B cell (primary cell): Measurements from ENCODE around the gene CCNK. TPM values are rescaled to one million over a fixed set of nuclear protein-coding genes. Genes with fewer than 3 reads are reported as not detected.

ENCODE experiments used
- ATAC-seq: fragments of 200-7000 bp; cut with Tn5 transposase; one replicate; pipeline ENCODE4 v1.10.0; 2021; ENCODE audit warnings: low read depth, mild to moderate bottlenecking, moderate number of reproducible peaks, moderate library complexity
- CTCF ChIA-PET: fragments of 350-600 bp; sonication (Branson Sonifier 250); formaldehyde crosslinking; loops from one replicate; lab custom pipeline; 2021; ENCODE audit warnings: antibody characterized with exemption, inconsistent platforms; lab: Charles Lee
- POLR2A ChIA-PET: fragments of 350-600 bp; sonication (Branson Sonifier 250); formaldehyde crosslinking; loops from one replicate; lab custom pipeline; 2021; ENCODE audit warnings: antibody characterized with exemption; lab: Charles Lee
- DNase-seq: peaks from one replicate; pipeline ENCODE4 v3.0.0; 2013
- H2AFZ ChIP-seq: 2 replicates; pipeline ENCODE4 v1.6.1; 2012; ENCODE audit warnings: mild to moderate bottlenecking, low read depth, low read length; ENCODE audit not compliant: insufficient read depth, poor library complexity, severe bottlenecking
- H3K27ac ChIP-seq, 2 donors: 1 replicate in 1 of 2; 2 replicates in 1 of 2; pipeline ENCODE4 v1.5.1; 2012 to 2013; ENCODE audit warnings: low read length in 2 of 2, mild to moderate bottlenecking in 2 of 2, moderate library complexity in 1 of 2
- H3K27me3 ChIP-seq, 4 experiments: fragments of 200-600 bp in 1 of 4; sonication (generic) in 1 of 4; replicated peaks in 1 of 4; 1 replicate in 2 of 4; 2 replicates in 2 of 4; pipeline versions ENCODE4 v1.6.1 to v1.7.0; 2013 to 2016; ENCODE audit warnings: low read length in 3 of 4, mild to moderate bottlenecking in 2 of 4, mixed read lengths in 1 of 4, moderate library complexity in 1 of 4; ENCODE audit not compliant: insufficient read depth in 4 of 4, control insufficient read depth in 3 of 4; ENCODE audit errors: control extremely low read depth in 1 of 4
- H3K36me3 ChIP-seq, 2 experiments: replicated peaks in 1 of 2; 1 replicate in 1 of 2; 2 replicates in 1 of 2; pipeline versions ENCODE4 v1.6.1 to v1.7.1; 2013; ENCODE audit warnings: low read length in 1 of 2; ENCODE audit not compliant: insufficient read depth in 2 of 2, control insufficient read depth in 1 of 2; ENCODE audit errors: control extremely low read depth in 1 of 2, extremely low read depth in 1 of 2
- H3K4me1 ChIP-seq, 2 donors: fragments of 200-600 bp in 1 of 2; sonication (generic) in 1 of 2; 1 replicate in 1 of 2; 2 replicates in 1 of 2; pipeline versions ENCODE4 v1.5.1 to v1.6.1; 2013 to 2017; ENCODE audit warnings: low read length in 2 of 2; ENCODE audit not compliant: control insufficient read depth in 2 of 2, insufficient read depth in 2 of 2
- H3K4me2 ChIP-seq: replicated peaks from 2 replicates; pipeline ENCODE3; 2012; ENCODE audit warnings: mild to moderate bottlenecking, low read depth, low read length; ENCODE audit not compliant: poor library complexity, severe bottlenecking
- H3K4me3 ChIP-seq, 5 experiments: fragments of 200-600 bp in 1 of 5; sonication (generic) in 1 of 5; 1 replicate in 3 of 5; 2 replicates in 2 of 5; pipeline versions ENCODE4 v1.5.1 to v1.7.0; 2011 to 2016; ENCODE audit warnings: low read length in 4 of 5, mild to moderate bottlenecking in 4 of 5, low read depth in 2 of 5, control low read depth in 1 of 5, moderate library complexity in 1 of 5; ENCODE audit not compliant: insufficient read depth in 1 of 5; ENCODE audit errors: control extremely low read depth in 1 of 5, extremely low read depth in 1 of 5
- H3K79me2 ChIP-seq: fragments of 200-600 bp; sonication (generic); one replicate; pipeline ENCODE4 v1.6.0; 2016; ENCODE audit warnings: low read length; ENCODE audit not compliant: control insufficient read depth, insufficient read depth
- H3K9ac ChIP-seq: fragments of 200-600 bp; sonication (generic); 2 replicates; pipeline ENCODE4 v1.6.1; 2017; ENCODE audit warnings: mild to moderate bottlenecking, low read length, moderate library complexity
- H3K9me3 ChIP-seq, 3 donors: one replicate each; pipeline versions ENCODE4 v1.6.1 to v1.7.1; 2013; ENCODE audit warnings: low read length in 2 of 3; ENCODE audit not compliant: control insufficient read depth in 2 of 3, insufficient read depth in 1 of 3; ENCODE audit errors: control extremely low read depth in 1 of 3
- H4K20me1 ChIP-seq: 2 replicates; pipeline ENCODE4 v1.6.0; 2012; ENCODE audit warnings: mild to moderate bottlenecking, low read length; ENCODE audit not compliant: insufficient read depth, control insufficient read depth, poor library complexity, severe bottlenecking
- H3K27ac Mint-ChIP-seq: one replicate; pipeline ENCODE4 v1.8.0; 2021; ENCODE audit warnings: mixed read lengths
- H3K27me3 Mint-ChIP-seq: one replicate; pipeline ENCODE4 v1.8.0; 2021; ENCODE audit warnings: mixed read lengths
- H3K4me1 Mint-ChIP-seq: one replicate; pipeline ENCODE4 v1.8.0; 2021; ENCODE audit warnings: mixed read lengths
- H3K4me3 Mint-ChIP-seq: one replicate; pipeline ENCODE4 v1.8.0; 2021; ENCODE audit warnings: mixed read lengths
- H3K9me3 Mint-ChIP-seq: one replicate; pipeline ENCODE4 v1.8.0; 2022; ENCODE audit warnings: mixed read lengths; ENCODE audit not compliant: insufficient read depth
- EZH2 ChIP-seq: IDR thresholded peaks from 2 replicates; pipeline ENCODE4 v1.6.1; 2012; ENCODE audit warnings: borderline replicate concordance, low read depth, mild to moderate bottlenecking, moderate library complexity, low read length; ENCODE audit not compliant: insufficient read depth, poor library complexity, severe bottlenecking
- WGBS: methylation state at CpG from one replicate; pipeline ENCODE4 v1.1.5; 2013; ENCODE audit warnings: missing lambda C conversion rate; ENCODE audit not compliant: insufficient coverage; 5-methylcytosine and 5-hydroxymethylcytosine counted together
- intact Hi-C: fragments of 100-400 bp; cut with micrococcal nuclease; formaldehyde crosslinking; loops from one replicate; pipeline ENCODE4 v1.10.0; 2022
- polyA plus RNA-seq: library from polyadenylated mRNA; depleted of rRNA; stranded (reverse); fragments of >200 nt; gene quantifications from 2 replicates; pipeline ENCODE4 v1.2.3, GENCODE V29; 2012
- total RNA-seq, 2 donors: library from RNA; stranded (reverse); fragments of 120-200 nt in 1 of 2; gene quantifications; 1 replicate in 1 of 2; 2 replicates in 1 of 2; pipeline versions ENCODE4 v1.2.3 to v1.2.4, GENCODE V29; 2013 to 2022
- TF ChIP-seq, protein P1 (sequence below): fragments of 200-600 bp; IDR thresholded peaks from one replicate; pipeline ENCODE4 v1.8.0; 2022; ENCODE audit warnings: antibody characterized with exemption, mild to moderate bottlenecking

Gene CCNK
- total and polyA plus RNA-seq, 2 donors (not counting 1 experiment from before 2014, with no cell fraction given) = 17.5 to 82.0 TPM

DNA sequence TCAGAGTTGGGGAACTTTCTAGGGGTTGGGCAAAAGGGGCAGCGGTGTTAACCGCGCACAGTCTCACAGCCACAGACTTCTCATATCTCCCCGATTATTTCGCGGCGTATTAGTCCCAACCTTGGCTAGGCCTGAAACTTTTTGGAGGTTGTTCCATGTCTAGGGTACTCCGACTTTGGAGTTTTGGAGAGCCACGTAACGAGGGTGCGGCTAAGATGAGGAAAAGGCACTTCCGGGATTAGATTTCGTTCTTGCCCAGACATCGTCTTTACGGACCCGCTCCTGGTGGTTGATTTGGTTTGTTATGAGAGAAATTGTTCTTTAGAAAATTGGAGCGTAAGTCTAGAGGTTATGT, 513 bp downstream of the CCNK start:
- Histone ChIP-seq H3K4me2 (peak overlapping the region; percentile 89), H2AFZ (peak overlapping the region; percentile 83), H3K9ac (peak overlapping the region; percentile 91), H4K20me1 (peaks cover 45% of the 10 kb centered on the region), H3K27ac (peak overlapping the region; percentile 81 to 93), H3K4me3 (peak overlapping the region; percentile 76 to 95 (median 90)), H3K9me3 (no peaks in the 10 kb centered on the region), H3K27me3 (no peaks in the 10 kb centered on the region), H3K4me1 (peaks cover 24 to 27% of the 10 kb centered on the region in 2 donors), H3K36me3 (peaks cover 0 to 2% of the 10 kb centered on the region in 2 experiments), H3K79me2 (peaks cover 88% of the 10 kb centered on the region)
- Mint-ChIP-seq H3K4me1 (peaks cover 58% of the 10 kb centered on the region), H3K9me3 (no peaks in the 10 kb centered on the region), H3K27ac (peak overlapping the region; percentile 94), H3K27me3 (no peaks in the 10 kb centered on the region), H3K4me3 (peak overlapping the region; percentile 97)
- ChIA-PET POLR2A (interaction anchor here (0.6 to 1.0 kb wide), 2 partner anchors 123 to 525 kb away, joined by 5 to 9 read pairs; partner anchors contain the start of gene CCDC85C), CTCF (no interaction called here)
- TF ChIP-seq, protein P1, sequence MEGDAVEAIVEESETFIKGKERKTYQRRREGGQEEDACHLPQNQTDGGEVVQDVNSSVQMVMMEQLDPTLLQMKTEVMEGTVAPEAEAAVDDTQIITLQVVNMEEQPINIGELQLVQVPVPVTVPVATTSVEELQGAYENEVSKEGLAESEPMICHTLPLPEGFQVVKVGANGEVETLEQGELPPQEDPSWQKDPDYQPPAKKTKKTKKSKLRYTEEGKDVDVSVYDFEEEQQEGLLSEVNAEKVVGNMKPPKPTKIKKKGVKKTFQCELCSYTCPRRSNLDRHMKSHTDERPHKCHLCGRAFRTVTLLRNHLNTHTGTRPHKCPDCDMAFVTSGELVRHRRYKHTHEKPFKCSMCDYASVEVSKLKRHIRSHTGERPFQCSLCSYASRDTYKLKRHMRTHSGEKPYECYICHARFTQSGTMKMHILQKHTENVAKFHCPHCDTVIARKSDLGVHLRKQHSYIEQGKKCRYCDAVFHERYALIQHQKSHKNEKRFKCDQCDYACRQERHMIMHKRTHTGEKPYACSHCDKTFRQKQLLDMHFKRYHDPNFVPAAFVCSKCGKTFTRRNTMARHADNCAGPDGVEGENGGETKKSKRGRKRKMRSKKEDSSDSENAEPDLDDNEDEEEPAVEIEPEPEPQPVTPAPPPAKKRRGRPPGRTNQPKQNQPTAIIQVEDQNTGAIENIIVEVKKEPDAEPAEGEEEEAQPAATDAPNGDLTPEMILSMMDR = no peak
- TF ChIP-seq EZH2 = no peak
- intact Hi-C loops = no loop called here
- 0% methylated on average over 15 of the region's 17 CpGs for WGBS
- DNase-seq = no peak
- no peak for ATAC-seq

DNA sequence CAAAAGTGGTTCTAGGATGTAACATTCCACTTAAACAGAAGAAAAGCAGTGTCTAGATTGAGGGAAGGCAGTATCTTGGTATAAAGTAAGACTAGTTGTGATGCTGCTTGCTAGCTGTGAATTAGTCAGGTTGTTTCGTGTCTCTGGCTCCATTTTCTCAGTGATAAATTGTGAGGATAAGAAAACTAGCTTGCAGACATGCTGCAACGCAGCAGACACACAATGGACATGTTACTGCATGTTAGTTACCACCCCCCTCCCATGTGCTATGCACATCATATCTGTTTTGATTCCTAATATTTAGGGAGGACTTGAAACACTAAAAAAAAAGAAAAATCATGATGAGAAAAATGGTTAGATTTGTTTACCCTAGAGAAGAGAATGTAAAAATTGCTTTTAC, 2.9 kb downstream of the CCNK start:
- DNase-seq = no peak
- H3K9me3 ChIP-seq = no peaks in the 10 kb centered on the region
- POLR2A ChIA-PET = no interaction called here
- no peak overlapping the region for H3K27ac Mint-ChIP-seq
- CTCF ChIA-PET = no interaction called here
- no peaks in the 10 kb centered on the region for H3K27me3 ChIP-seq
- no peak overlapping the region for H3K4me3 ChIP-seq
- WGBS = no CpG with 5 or more reads among the region's 2 CpGs
- H3K79me2 ChIP-seq = peaks cover 88% of the 10 kb centered on the region
- H3K4me3 Mint-ChIP-seq = no peak overlapping the region
- intact Hi-C loops = no loop called here
- H3K4me1 ChIP-seq = peaks cover 21 to 23% of the 10 kb centered on the region in 2 donors
- H4K20me1 ChIP-seq = peaks cover 67% of the 10 kb centered on the region
- no peak for ATAC-seq
- TF ChIP-seq, protein P1 = no peak
- no peak for TF ChIP-seq EZH2
- no peaks in the 10 kb centered on the region for H3K27me3 Mint-ChIP-seq
- no peak overlapping the region for H3K9ac ChIP-seq
- H3K4me1 Mint-ChIP-seq = peaks cover 57% of the 10 kb centered on the region
- no peaks in the 10 kb centered on the region for H3K9me3 Mint-ChIP-seq
- H2AFZ ChIP-seq = no peak overlapping the region
- H3K27ac ChIP-seq = no peak overlapping the region
- peaks cover 0 to 2% of the 10 kb centered on the region in 2 experiments for H3K36me3 ChIP-seq
- H3K4me2 ChIP-seq = no peak overlapping the region
